Astrocyte of the hippocampus (primary cell): ENCODE data around the gene TAF8.

ENCODE experiments used
- DNase-seq: peaks from one replicate; pipeline ENCODE4 v3.0.0; 2011; ENCODE audit warnings: low read depth, low spot score

TAF8 gene

GRCh38 chr6:42095776-42096541, 45.6 kb downstream of the TAF8 start:
- DNase-seq = no peak

- peak; percentile 38 for DNase-seq
These were observed 49.2 kb downstream of the TAF8 start for GRCh38 chr6:42099340-42100028.

GRCh38 chr6:42100029-42100901, 49.9 kb downstream of the TAF8 start:
- no peak for DNase-seq

- DNase-seq = no peak
These were observed 50.9 kb downstream of the TAF8 start for GRCh38 chr6:42101186-42101657.

- no peak for DNase-seq
These were observed 52.9 kb downstream of the TAF8 start for GRCh38 chr6:42103216-42103615.

- no peak for DNase-seq
These were observed 53.4 kb downstream of the TAF8 start for GRCh38 chr6:42103753-42104094.

- peak; percentile 77 for DNase-seq
These were observed 53.9 kb downstream of the TAF8 start for GRCh38 chr6:42104095-42104803.

- no peak for DNase-seq
These were observed 54.4 kb downstream of the TAF8 start for GRCh38 chr6:42104804-42105125.

- DNase-seq = no peak
These were observed 54.9 kb downstream of the TAF8 start for GRCh38 chr6:42105156-42105648.

- DNase-seq = no peak
These were observed 55.4 kb downstream of the TAF8 start for GRCh38 chr6:42105709-42106108.

GRCh38 chr6:42106112-42107023, 56.0 kb downstream of the TAF8 start:
- no peak for DNase-seq

GRCh38 chr6:42108071-42108470, 57.7 kb downstream of the TAF8 start:
- DNase-seq = no peak

- DNase-seq = no peak
These were observed 60.4 kb downstream of the TAF8 start for GRCh38 chr6:42110683-42111082.

- DNase-seq = no peak
These were observed 62.0 kb downstream of the TAF8 start for GRCh38 chr6:42112351-42112750.

GRCh38 chr6:42113936-42114636, 63.8 kb downstream of the TAF8 start:
- no peak for DNase-seq

- DNase-seq = no peak
These were observed 67.5 kb downstream of the TAF8 start for GRCh38 chr6:42117843-42118161.

GRCh38 chr6:42118162-42119001, 68.1 kb downstream of the TAF8 start:
- DNase-seq = peak; percentile 67

- DNase-seq = peak; percentile 57
These were observed 70.9 kb downstream of the TAF8 start for GRCh38 chr6:42120895-42121865.
